ENCODE results near the gene SETD5. TPM values are rescaled to one million over a fixed set of nuclear protein-coding genes. Genes with fewer than 3 reads are reported as not detected.

SETD5 gene
- total RNA-seq, 1 experiment from 2014 or later, result 151 TPM

DNA sequence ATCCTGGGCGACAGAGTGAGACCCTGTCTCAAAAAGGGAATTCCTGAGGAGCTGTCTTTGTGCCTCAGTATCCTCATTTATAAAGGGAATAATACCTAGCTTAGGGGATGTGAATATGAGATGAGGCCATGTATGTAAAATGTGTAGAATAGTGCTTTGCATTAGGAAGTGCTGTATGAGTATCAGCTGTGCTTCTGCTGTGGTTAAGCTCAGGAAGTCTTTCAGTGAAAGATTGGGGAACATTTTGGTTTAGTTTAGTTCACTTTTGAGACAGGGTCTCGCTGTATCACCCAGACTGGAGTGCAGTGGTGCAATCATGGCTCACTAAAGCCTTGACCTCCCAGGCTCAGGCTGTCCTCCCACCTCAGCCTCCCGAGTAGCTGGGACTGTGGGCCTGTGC lies 23.9 kb upstream of the SETD5 start:
- no TSS peak for BruUV-seq (replicated peaks)
- no peaks in the 10 kb centered on the region for H3K27me3 ChIP-seq (replicated peaks; ENCODE audit: insufficient read depth, low read depth, low read length, poor library complexity)
- no peak overlapping the region for H3K4me3 ChIP-seq (ENCODE audit: low read depth, low read length, poor library complexity, severe bottlenecking)
- TF ChIP-seq EZH2 (IDR thresholded peaks at IDR 0.05; ENCODE audit: borderline replicate concordance, low read depth, low read length, poor library complexity, severe bottlenecking), result no peak
- TF ChIP-seq, protein P1, sequence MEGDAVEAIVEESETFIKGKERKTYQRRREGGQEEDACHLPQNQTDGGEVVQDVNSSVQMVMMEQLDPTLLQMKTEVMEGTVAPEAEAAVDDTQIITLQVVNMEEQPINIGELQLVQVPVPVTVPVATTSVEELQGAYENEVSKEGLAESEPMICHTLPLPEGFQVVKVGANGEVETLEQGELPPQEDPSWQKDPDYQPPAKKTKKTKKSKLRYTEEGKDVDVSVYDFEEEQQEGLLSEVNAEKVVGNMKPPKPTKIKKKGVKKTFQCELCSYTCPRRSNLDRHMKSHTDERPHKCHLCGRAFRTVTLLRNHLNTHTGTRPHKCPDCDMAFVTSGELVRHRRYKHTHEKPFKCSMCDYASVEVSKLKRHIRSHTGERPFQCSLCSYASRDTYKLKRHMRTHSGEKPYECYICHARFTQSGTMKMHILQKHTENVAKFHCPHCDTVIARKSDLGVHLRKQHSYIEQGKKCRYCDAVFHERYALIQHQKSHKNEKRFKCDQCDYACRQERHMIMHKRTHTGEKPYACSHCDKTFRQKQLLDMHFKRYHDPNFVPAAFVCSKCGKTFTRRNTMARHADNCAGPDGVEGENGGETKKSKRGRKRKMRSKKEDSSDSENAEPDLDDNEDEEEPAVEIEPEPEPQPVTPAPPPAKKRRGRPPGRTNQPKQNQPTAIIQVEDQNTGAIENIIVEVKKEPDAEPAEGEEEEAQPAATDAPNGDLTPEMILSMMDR (conservative IDR thresholded peaks at IDR 0.05; ENCODE audit: low read depth, low read length), result no peak
- H3K4me1 ChIP-seq (ENCODE audit: insufficient read depth, low read length, poor library complexity, severe bottlenecking), result peaks cover 3% of the 10 kb centered on the region
- intact Hi-C loops (cut with micrococcal nuclease; ENCODE audit: unreplicated experiment), result no loop called here
- ChIA-PET POLR2A (ENCODE audit: low non-redundant PET) (no interaction called here), CTCF (no interaction called here)
- no peak overlapping the region for H3K27ac ChIP-seq (ENCODE audit: low read depth, low read length, poor library complexity, severe bottlenecking)
- H3K36me3 ChIP-seq (ENCODE audit: insufficient read depth, low read length, poor library complexity, severe bottlenecking), result peaks cover 86% of the 10 kb centered on the region
- DNase-seq (ENCODE audit: low spot score), result no peak
- no peaks in the 10 kb centered on the region for H3K9me3 ChIP-seq (ENCODE audit: low read depth, low read length, poor library complexity, severe bottlenecking)

DNA sequence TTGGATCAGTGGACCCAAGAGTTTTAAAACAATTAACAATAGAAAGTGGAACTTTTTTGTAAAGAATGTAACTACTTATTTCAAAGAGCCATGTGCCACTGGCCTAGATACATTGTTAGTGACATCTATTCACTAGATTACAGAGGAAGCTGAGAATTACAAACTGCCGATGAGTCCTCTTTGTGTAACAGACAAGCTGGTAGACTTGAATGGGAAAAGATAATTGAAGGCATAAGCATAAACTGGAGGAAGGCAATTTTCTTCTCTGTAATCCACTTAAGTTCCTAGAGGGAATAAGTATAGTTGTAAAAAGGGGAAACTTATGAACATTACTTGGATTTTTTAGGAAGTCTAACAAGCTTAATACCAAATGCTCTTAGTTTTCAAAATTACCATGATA lies 19.4 kb upstream of the SETD5 start:
- CTCF ChIA-PET, result no interaction called here
- intact Hi-C loops (cut with micrococcal nuclease; ENCODE audit: unreplicated experiment), result no loop called here

DNA sequence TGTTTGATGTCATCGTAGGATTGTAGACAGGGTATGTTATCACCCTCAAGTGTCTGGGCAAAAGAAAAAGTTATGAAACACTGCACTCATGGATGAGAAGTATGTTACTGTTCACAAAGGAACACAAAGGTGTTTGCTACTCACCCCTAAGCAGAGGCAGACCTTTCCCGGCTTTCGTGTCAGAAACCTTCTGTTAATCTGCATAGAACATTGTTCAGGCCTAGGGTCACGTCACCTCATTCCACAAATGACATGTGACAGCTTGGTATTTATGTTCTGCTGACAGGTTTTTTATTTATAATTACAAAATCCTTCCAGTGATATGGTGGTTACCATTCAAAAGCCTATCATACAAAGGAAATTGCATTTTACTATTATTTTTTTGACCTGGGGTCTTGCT lies 18.1 kb upstream of the SETD5 start:
- H3K36me3 ChIP-seq (ENCODE audit: insufficient read depth, low read length, poor library complexity, severe bottlenecking), result peaks cover 80% of the 10 kb centered on the region
- no TSS peak for BruUV-seq (replicated peaks)
- H3K4me3 ChIP-seq (ENCODE audit: low read depth, low read length, poor library complexity, severe bottlenecking), result no peak overlapping the region
- intact Hi-C loops (cut with micrococcal nuclease; ENCODE audit: unreplicated experiment), result no loop called here
- no peaks in the 10 kb centered on the region for H3K27me3 ChIP-seq (replicated peaks; ENCODE audit: insufficient read depth, low read depth, low read length, poor library complexity)
- peaks cover 4% of the 10 kb centered on the region for H3K4me1 ChIP-seq (ENCODE audit: insufficient read depth, low read length, poor library complexity, severe bottlenecking)
- no peak for DNase-seq (ENCODE audit: low spot score)
- ChIA-PET CTCF (no interaction called here), POLR2A (ENCODE audit: low non-redundant PET) (no interaction called here)
- TF ChIP-seq, protein P1 (conservative IDR thresholded peaks at IDR 0.05; ENCODE audit: low read depth, low read length), result no peak
- TF ChIP-seq EZH2 (IDR thresholded peaks at IDR 0.05; ENCODE audit: borderline replicate concordance, low read depth, low read length, poor library complexity, severe bottlenecking), result no peak
- no peaks in the 10 kb centered on the region for H3K9me3 ChIP-seq (ENCODE audit: low read depth, low read length, poor library complexity, severe bottlenecking)
- H3K27ac ChIP-seq (ENCODE audit: low read depth, low read length, poor library complexity, severe bottlenecking), result no peak overlapping the region

More for the DNA sequence above, 19.4 kb upstream of the SETD5 start:
- peaks cover 4% of the 10 kb centered on the region for H3K4me1 ChIP-seq (ENCODE audit: insufficient read depth, low read length, poor library complexity, severe bottlenecking)
- no peak overlapping the region for H3K27ac ChIP-seq (ENCODE audit: low read depth, low read length, poor library complexity, severe bottlenecking)
- no peaks in the 10 kb centered on the region for H3K27me3 ChIP-seq (replicated peaks; ENCODE audit: insufficient read depth, low read depth, low read length, poor library complexity)
- H3K36me3 ChIP-seq (ENCODE audit: insufficient read depth, low read length, poor library complexity, severe bottlenecking), result peaks cover 80% of the 10 kb centered on the region
- TF ChIP-seq, protein P1 (conservative IDR thresholded peaks at IDR 0.05; ENCODE audit: low read depth, low read length), result no peak
- TF ChIP-seq EZH2 (IDR thresholded peaks at IDR 0.05; ENCODE audit: borderline replicate concordance, low read depth, low read length, poor library complexity, severe bottlenecking), result no peak
- H3K4me3 ChIP-seq (ENCODE audit: low read depth, low read length, poor library complexity, severe bottlenecking), result no peak overlapping the region
- H3K9me3 ChIP-seq (ENCODE audit: low read depth, low read length, poor library complexity, severe bottlenecking), result no peaks in the 10 kb centered on the region
- POLR2A ChIA-PET (ENCODE audit: low non-redundant PET), result no interaction called here
- DNase-seq (ENCODE audit: low spot score), result peak; percentile 70
- BruUV-seq (replicated peaks), result no TSS peak

Data from A673 (cell line).